ENCODE measurements around the gene LSM6.
A peak's percentile ranks its signal among the peaks of the same experiment; 100 is the strongest.

Gene LSM6

DNA sequence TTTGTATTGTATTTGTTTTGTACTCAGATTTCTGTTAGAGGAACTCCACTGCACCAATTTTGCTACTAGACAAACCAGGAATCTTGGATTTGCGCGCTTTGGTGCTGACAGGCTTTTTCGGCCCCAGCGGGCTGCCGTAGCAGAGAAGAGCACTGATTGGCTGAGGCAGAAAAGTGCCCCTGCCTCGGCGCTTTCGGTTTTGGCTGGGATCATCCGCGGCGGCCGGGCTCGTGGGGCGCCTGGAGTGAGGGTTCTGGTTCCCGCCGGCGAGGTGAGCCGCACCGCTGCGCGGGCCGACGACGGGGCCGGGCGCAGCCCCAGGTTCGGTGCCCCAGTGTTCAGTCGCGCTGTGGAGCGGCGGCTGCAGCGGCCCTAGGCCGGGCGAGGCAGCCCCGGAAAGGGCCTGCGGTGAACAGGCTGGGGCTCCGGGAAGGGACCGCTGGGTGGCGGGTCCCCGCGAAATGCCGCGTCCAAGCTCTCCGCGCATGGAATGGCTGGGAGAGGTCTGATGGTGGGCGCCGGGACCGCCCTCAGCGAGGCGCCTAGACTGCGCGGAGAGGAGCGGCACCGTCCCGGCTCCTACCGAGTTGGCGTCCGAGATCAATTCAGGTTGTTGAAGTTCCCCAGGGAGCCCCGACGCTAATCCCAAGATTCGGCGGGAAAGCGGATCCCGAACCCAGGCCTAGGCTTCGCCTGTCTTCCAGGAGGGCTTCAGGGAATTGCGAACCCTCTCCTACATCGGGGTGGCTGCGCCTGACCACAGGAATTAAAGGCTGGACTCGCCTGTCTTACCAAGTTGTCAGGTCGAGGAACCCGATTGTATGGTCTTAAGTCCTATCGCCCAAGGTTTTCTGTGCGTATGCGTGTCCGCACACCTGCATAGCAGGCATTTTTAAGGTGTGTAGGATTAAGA, at the start of gene LSM6:
Gene LSM6 (plus strand): TSS at position 178 of the 913 bp plus-strand sequence. CDS start 7,204 bp downstream, outside the sequence.
- DNase-seq (ENCODE audit: low spot score): peak; percentile 88

DNA sequence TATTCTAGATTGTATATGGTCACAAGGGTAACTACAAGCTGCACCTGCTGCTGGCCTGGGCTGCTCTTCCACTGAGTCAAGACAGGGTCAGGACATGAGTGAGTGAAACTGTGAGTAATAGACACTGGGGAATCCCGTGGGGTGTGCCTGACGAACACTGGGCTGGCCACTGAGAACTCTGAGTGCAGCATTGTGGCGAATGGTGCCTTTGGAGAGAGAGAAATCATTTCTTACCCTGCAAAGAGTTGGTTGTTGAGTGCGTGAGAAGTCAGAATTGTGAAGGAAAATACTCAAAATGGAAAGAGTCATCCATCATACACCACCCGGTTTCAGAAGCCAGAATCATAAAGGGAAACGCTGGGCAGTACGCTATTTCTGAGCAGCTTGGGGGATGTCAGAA, 43.1 kb upstream of the LSM6 start:
- no peak for DNase-seq (ENCODE audit: low spot score)

DNA sequence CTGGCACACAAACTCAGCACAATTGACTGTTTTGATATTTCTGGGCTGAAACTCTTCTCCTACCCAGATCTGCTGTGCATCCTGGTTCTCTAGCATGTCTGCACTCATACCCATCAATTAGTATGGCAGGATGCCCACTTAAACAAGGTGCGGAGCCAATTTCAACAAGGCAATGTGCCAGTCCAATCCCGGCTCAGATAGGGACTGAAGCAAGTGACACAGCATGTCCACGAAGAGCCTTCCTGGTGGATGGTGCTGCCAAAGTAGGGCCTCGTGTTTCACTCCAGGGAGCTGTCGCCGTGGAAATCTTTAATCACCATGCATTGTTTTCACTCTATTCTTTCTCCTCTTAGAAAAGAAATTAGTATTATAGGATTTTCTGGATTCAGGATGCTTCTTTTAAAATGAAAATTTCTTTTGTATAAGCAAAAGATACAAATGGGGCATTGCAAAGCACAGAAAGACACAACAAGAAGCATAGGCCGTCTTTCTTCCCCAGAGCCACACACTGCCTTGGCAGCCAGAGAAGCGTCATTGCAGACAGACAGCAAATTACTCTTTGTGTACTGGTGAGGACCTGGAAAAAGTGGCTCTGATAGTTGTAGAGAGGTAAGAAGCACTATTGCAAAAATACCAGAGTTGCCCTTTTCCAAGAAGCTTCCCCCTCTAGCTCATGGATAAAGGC, 40.6 kb upstream of the LSM6 start:
- DNase-seq (ENCODE audit: low spot score): no peak

DNA sequence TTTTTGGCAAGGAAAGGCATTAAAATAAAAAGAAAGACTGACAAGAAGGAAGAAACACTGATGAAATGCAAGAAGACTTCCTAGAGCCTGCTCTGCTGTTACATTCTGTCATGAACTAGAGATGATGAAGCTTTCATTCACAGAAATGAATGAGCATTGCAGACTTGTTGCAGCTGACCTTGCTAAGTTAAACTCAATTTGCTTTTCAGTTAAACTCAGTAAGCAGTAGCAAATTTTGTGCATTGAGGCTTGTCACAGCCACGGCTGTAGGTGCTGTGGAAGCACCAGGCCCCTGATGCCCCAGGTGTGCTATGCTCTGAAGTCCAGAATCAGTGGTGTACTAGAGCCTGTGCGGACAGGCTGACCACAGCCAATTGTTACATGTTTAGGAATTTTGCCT, 39.6 kb upstream of the LSM6 start:
- peak; percentile 12 for DNase-seq (ENCODE audit: low spot score)

DNA sequence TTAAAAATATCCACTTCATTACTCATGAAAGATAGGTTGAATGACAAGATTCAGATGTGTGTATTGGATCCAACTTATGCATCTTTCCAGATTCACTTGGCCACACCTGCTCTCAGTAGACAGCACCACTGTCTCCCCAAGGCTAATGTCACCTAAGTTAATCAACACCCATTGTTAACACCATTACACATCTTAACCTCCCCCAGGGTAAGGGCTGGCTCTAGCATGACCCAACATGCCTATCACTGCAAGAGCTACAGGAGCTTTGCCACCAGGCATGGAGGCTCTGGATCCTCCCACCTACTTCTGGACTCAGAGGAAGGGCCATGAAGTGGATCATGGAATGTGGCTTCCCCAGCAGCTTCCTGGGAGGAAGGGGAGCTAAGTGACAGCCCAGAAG, 32.8 kb upstream of the LSM6 start:
- no peak for DNase-seq (ENCODE audit: low spot score)

DNA sequence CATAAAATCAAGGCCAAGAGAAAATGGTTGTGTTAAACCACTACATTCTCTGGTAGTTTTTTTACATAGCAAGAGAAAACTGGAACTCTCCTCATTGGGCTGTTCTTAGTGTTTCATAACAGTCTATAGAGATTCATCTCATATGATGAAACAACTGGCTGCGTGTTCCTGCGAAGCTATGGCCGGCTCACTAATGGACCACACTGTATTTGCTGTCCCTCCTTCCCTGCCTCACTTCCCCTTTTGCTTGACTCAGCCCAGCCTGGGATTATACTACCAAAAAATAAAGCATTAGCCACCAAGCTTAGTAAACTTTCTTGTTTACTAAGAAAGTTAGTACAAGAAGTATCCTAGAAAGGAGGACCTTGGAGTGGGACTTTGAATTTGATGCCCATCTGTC, 31.6 kb upstream of the LSM6 start:
- DNase-seq (ENCODE audit: low spot score): no peak

DNA sequence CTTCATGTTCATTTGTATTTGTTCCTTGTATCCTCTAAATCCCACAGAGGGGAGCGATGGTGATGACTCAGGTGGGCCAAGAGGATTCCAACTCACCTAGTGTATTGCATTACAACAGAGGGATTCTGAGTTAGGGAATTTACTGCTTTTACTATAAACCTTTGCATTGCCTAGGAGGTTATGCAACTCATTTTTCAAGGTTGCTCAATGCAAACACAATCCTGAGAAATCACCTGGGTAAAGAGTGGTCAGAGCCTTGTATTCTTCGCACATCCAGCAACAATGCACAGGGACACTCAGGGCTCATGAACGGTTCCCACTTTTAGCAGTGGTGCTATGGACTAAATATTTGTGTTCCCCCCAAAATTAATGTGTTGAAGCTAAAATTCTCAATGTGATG, 28.6 kb upstream of the LSM6 start:
- no peak for DNase-seq (ENCODE audit: low spot score)

DNA sequence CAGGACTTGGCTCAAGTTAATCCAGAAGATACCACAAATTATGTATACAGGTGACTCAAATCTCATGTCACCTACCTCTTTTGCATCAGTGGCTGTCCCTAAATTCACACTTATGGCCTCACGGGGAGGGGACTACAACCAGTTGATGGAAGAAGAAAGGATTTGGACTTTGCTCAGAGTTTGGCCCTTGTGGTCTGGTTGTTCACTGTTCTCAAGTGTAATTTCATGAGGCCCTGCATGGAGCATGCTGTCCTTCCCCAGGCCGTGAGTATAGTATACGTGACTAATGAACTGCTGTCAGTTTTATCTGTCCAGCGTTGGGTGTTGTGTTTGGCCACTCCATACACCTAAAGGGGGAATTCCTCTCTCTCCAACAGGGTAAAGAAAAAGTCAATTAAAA, 27.5 kb upstream of the LSM6 start:
- no peak for DNase-seq (ENCODE audit: low spot score)

DNA sequence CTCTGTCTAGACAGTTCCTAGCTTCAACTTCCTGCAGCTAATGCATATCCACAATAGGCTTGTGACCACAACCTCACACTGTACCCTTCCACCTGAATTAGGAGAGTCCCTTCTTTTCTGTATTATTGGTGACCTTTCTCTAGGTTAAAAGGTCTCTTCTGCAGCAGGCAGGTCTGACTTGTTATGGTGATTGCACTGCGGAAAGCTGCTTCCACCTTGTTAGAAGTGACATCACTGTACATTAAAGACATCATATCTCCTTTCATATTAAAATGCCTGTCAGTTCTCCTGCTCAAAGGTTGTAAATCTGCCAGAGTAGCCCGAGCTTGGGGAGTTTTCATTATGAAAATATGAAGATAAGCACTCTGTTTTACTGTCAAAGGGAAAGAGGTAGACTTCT, 21.5 kb upstream of the LSM6 start:
- DNase-seq (ENCODE audit: low spot score): no peak

DNA sequence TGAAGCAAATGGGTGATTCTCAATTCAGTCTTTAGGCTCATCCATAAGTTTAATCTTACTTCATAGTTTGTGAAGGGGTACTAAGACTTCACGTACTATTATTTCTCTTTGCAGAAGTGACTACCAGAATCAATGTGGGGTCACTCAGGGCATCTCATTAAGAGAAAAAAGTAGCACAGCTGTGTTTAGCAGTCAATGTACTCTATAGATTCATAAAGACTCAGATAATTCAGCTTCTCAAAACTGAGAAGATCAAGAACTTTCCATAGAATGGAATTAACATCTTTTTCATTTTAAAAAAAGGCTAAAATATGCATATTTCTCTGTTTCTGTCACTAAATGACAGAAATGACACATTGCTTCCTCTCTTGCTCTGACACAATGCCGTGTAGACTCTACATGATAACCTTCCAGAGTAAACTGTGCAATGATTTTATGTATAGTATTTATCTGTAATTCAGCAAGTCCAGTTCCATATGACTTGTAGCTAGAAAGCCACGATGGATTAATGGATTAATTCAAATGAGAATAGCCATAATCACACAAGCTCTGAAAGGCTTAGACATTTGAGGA, 20.3 kb upstream of the LSM6 start:
- DNase-seq (ENCODE audit: low spot score): no peak

DNA sequence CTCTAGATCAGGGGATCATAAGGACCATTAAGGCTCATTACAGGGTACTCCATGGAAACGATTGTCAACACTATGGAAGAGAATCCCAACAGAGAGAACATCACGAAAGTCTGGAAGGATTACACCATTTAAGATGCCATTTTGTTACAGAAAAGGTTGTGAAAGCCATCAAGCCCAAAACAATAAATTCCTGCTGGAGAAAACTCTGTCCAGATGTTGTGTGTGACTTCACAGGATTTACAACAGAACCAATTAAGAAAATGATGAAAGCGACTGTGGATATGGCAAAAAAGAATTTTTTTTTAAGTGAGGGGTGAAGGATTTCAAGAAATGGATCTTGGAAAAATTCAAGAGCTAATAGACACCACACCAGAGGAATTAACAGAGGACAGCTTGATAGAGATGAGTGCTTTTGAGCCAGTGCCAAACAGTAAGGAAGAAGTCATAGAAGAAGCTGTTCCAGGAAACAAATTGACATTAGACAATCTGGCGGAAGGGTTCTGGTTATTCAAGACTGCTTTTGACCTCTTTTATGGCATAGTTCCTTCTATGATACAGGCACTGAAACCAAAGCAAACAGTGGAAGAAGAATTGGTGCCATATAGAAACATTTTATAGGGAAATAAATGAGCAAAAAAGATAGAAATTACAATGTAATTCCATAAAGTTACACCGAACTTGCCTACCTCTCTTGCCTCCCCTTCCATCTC, 17.3 kb upstream of the LSM6 start:
- no peak for DNase-seq (ENCODE audit: low spot score)

DNA sequence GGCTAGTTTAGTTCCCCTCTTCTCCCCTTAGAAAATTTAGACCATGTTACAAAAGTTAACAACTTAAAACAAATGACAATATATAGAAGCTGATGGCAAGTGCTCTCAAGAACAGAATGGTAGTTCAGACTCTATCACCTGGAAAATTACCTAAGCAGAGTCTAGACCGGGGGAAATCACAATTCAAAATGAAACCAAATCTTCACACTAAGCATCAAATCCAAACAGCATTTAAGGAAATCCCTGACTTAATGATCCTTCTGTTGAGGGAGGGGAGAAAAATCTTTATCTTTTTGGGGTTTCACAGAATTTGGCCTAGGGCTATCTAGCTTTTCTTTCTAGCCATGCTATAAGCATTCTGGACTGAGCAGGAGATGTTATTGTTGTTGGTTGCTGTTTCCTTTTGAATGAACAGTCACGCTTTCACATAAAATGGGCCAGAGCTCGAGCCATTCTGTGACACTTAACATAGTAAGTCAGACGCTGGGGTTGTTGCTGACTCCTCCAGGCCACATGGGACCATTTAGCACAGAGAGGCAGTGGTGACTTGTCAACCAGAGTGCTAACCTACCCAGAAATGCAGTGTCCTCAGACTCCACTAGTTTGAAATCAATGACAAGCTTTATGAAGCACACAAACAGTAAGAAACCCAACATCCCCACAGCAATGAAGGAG, 16.0 kb upstream of the LSM6 start:
- no peak for DNase-seq (ENCODE audit: low spot score)

DNA sequence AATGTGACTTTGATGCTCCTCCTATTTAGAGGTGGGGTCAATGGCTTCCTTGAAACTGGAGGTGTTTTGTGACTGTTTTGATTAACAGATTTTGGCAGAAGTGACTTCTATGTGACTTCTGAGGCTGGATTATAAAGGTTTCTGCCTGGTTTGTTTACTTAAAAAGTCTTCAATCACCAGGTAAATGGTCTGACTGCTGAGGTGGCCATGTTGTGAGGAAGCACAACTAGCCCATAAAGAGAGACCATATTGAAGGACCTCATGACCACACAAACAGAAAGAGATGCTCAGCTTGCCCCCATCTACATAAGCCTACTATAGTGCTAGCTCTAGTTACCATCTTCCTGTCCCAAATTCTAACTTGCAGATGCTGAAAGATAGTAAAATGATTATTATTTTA, 14.3 kb upstream of the LSM6 start:
- DNase-seq (ENCODE audit: low spot score): no peak

DNA sequence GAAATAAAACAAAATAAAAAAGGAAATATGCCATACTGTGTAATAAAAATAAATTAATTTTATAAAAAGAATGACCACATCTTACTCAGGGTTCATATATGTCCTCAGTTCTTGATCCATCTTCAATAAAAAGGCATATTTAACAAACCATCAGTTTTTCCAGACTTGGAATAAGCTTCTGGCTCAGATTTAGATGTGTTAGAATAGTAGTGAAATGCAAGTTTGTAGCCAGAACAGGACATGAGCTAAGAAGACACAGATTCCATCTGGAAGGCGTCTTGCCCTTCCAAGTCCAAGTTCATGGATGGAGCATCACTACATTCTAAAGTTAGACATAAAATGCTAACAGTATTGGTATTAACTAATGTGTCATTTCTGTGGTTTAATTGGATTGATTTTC, 10.3 kb upstream of the LSM6 start:
- no peak for DNase-seq (ENCODE audit: low spot score)

DNA sequence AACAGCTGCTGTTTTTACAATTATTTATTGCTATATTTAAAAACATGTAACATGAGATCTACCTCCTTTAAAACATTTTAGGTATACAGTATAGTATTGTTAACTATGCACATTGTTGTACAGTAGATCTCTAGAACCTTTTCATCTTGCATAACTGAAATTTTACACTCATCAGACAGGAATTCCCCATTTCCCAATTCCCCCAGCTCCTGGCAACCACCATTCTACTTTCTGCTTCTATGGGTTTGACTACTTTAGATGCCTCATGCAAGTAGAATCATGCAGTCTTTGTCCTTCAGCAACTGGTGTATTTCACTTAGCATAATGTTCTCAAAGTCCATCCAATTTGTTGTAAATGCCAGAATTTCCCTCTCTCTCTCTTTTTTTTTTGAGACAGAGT, 9.7 kb upstream of the LSM6 start:
- no peak for DNase-seq (ENCODE audit: low spot score)

DNA sequence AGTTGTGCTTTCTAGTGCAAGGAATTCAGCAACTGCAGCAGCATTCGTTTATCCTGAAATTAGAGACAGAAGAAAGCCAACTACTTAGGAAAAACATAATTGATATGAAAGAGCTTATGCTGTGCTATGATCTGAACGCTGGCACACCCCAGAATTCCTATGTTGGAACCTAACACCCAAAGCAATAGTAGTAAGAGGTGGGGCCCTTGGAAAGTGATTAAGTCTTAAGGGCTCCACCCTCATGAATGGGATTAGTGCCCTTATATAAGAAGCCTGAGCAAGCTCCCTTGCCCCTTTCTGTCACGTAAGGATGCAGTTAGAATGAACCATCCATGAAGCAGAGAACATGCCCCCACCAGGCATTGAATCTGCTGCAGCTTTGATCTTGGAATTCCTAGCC, 5.4 kb upstream of the LSM6 start:
- DNase-seq (ENCODE audit: low spot score): no peak

DNA sequence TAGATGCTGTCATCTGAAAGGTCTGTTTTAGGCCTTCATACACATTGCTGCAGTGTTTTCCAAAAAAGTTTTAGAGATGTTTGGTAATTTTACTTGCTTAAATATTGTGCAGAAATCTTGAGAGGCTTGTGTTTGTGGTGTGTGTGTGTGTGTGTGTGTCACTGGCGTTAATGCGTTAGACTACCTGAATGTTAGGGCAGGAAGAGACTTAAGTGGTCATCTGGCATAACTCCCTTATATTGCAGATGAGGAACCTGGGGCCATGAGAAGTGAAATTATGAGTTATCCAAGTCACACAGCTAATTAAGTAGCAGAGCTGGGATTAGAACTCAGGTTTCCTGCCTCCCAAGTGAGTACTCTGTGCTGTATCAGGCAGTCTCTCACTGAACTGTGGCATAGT, 1.4 kb downstream of the LSM6 start:
- DNase-seq (ENCODE audit: low spot score): no peak

DNA sequence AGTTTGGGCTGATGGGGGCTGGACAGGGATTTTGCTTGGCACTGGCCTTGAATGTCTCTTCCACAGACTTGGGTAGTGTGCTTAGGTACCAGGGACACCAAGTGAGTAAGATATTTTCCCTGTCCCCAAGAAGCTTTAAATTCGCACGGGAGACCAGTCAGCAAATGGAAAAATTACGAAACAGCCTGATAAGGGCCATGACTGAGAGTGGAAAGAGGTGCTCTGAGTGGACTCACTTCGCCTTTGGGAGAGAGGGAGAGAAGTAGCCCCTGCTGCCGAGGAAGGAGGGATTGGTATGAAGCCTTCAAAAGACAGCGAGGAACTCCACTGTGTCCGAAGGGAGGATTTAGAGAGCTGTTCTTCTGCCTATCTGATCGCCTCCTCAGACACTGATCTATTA, 2.6 kb downstream of the LSM6 start:
- no peak for DNase-seq (ENCODE audit: low spot score)

DNA sequence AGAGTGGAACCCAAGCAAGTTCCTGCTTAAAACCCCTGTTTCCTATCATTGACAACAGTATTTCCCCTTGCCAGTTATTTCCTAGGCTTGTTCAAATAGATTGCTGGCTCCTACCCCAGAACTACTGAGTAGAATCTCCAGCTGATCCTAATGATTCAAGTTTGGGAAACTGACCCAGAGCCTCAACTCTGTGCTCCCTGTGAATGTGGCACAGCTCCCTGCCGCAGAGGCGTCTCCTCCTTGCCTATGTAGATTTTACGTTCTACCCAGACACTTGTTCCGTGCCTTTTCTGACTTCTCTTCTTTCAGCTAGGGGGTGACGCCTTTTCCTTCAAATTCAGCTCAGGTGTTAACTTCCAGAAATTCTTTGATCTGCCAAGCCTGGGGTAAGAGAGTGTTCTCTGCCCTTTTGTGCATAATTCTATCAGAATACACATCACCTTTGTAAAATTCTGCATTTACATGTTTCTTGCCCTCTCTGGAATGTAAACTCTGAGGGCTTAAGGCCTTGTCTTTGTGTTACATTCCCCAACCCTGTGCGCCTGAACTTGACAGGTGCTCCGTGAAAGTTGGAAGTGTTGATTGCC, 4.4 kb downstream of the LSM6 start:
- no peak for DNase-seq (ENCODE audit: low spot score)

DNA sequence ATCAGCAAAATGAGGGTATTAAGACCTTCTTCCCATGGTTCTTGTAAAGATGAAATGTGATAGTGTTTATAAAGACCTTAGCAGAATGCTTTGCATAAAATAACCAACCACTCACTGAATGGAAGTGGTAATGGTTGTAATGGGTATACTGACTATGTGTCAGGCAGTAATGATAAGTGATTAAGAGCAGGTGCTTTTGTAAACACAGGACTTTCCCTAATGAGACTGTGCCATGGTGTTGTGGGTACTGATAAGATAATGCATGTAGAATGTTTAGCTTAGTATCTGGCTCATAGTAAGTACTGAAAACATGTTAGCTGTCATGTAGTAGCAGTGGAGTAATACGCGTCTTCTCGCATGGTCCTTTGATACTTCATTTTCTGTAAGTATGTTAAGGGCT, 6.9 kb downstream of the LSM6 start:
- no peak for DNase-seq (ENCODE audit: low spot score)

DNA sequence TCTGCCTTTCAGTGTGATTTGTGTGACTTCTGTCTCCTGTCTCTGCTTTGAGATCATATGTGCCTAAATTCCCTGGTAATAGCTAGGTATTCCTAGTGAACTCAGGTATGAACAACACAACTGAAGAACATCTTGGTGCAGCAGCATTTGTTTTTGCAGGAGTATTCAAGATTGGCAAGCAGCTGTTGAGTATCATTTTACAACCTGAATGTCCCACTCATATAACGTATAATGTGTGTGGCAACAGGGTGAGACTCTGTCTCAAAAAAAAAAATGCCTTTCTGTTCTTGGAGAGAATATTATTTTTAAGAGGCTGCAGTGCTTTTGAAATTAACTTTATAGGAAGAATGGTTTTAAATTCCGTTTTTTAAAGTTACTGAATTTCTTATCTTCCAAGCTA, 7.7 kb downstream of the LSM6 start:
- DNase-seq (ENCODE audit: low spot score): no peak

DNA sequence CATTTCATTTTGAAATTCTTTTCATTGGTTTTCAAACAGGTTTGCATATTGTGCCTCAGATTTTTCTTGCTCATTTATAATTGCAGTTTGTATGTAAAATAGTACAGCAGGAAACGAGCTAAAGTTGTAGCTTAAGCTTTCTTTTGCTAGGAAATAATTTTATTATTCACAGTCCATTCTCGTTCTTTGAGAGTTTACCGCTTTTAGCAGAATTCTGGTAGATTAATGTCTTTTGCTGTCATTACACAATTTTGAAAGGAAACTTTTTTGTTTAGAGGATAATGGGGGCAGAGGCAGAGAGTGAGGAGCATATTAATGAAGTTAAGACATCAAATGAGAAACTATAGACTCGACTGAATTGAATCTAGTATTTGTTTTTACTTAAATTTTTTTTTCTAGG, 10.5 kb downstream of the LSM6 start:
- no peak for DNase-seq (ENCODE audit: low spot score)
